ENCODE results near the gene SPATA32. TPM values are rescaled to one million over a fixed set of nuclear protein-coding genes. Genes with fewer than 3 reads are reported as not detected.
A peak's percentile ranks its signal among the peaks of the same experiment; 100 is the strongest.

SPATA32 gene
- total and polyA plus RNA-seq, 8 donors = 0.07 to 0.19 (median 0.13) TPM; not detected in 4

DNA sequence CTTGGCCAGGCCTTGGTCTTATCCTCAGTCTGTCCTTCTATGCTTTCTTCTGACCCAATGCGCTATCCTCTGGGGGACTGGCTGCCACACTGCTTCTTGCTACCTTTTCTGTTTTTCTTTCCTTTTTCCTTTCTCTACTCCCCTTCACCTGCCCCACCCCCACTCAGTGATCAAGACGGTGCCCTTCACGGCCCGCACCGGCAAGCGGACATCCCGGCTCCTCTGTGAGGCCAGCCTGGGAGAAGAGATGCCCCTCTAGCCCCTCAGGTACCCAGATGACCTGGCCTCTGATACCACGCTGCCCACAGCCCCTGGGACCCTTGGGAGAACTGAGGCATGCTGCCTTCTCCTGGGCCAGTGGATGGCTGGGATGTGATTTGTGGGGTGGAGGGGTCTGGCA lies 15.6 kb downstream of the SPATA32 start:
- H3K27me3 ChIP-seq = no peaks in the 10 kb centered on the region
- DNase-seq (peak in 1 of 6 donors; percentile 52), ATAC-seq (no peak), FAIRE-seq (no peak)
- peaks cover 3 to 12% (median 4%) of the 10 kb centered on the region in 3 donors for H3K4me1 ChIP-seq
- no peaks in the 10 kb centered on the region for H3K9me3 ChIP-seq
- no peak overlapping the region for H3K4me3 ChIP-seq
- H3K27ac ChIP-seq = no peak overlapping the region
- TF ChIP-seq, protein P1, sequence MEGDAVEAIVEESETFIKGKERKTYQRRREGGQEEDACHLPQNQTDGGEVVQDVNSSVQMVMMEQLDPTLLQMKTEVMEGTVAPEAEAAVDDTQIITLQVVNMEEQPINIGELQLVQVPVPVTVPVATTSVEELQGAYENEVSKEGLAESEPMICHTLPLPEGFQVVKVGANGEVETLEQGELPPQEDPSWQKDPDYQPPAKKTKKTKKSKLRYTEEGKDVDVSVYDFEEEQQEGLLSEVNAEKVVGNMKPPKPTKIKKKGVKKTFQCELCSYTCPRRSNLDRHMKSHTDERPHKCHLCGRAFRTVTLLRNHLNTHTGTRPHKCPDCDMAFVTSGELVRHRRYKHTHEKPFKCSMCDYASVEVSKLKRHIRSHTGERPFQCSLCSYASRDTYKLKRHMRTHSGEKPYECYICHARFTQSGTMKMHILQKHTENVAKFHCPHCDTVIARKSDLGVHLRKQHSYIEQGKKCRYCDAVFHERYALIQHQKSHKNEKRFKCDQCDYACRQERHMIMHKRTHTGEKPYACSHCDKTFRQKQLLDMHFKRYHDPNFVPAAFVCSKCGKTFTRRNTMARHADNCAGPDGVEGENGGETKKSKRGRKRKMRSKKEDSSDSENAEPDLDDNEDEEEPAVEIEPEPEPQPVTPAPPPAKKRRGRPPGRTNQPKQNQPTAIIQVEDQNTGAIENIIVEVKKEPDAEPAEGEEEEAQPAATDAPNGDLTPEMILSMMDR (IDR thresholded peaks at IDR 0.05) = no peak
- intact Hi-C loops (cut with DNase I) = no loop called here
- H3K36me3 ChIP-seq = no peaks in the 10 kb centered on the region
- WGBS, 2 donors = 68 to 72% methylated on average over 8 of the region's 8 CpGs

DNA sequence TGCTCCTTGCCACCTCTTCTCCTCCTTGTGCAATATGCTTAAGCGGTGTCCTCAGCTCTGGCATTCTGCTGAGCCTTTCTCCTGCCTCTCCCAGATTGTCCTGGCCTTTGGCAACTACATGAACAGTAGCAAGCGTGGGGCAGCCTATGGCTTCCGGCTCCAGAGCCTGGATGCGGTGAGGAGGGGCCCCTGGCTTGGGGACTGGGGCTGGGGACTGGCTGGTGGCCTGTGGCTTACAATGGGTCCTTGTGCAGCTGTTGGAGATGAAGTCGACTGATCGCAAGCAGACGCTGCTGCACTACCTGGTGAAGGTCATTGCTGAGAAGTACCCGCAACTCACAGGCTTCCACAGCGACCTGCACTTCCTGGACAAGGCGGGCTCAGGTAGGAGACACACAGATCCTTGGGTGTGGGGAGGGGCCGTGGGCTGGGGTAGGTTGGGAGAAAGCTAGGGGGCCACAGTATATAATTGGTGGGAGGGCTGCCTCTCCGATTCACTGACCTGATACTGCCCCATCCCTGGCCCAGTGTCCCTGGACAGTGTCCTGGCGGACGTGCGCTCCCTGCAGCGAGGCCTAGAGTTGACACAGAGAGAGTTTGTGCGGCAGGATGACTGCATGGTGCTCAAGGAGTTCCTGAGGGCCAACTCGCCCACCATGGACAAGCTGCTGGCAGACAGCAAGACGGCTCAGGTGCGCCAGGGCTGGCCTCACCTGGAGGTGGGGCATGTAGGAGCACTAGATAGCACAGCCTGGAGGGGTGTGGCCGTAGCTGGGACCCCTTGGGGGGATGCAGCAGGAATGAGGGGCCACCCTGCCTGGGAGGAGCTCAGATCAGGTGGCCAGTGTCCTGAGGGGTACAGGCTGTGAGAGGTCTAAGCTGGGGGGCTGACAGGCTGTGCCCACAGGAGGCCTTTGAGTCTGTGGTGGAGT lies 16.9 kb downstream of the SPATA32 start:
- 82 to 83% methylated on average over 21 of the region's 21 CpGs for WGBS, 2 donors
- Histone ChIP-seq H3K4me1 (peaks cover 4 to 16% (median 9%) of the 10 kb centered on the region in 3 donors), H3K36me3 (no peaks in the 10 kb centered on the region), H3K4me3 (no peak overlapping the region), H3K9me3 (no peaks in the 10 kb centered on the region), H3K27ac (no peak overlapping the region), H3K27me3 (no peaks in the 10 kb centered on the region)
- TF ChIP-seq, protein P1 (IDR thresholded peaks at IDR 0.05) = no peak
- no peak for ATAC-seq
- intact Hi-C loops (cut with DNase I) = no loop called here
- peak in 1 of 6 donors; percentile 70 for DNase-seq
- no peak for FAIRE-seq

DNA sequence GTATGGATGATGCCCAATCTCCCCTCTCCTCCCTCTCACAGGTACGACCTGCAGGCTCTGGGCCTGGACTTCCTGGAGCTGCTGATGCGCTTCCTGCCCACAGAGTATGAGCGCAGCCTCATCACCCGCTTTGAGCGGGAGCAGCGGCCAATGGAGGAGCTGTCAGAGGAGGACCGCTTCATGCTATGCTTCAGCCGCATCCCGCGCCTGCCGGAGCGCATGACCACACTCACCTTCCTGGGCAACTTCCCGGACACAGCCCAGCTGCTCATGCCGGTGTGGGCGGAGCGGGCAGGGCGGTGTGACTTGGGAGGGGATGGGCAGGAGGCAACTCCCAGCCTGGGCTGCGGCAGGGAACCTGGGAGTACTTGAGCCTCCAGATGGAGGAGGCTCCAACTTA lies 18.1 kb downstream of the SPATA32 start:
- 85 to 92% methylated on average over 18 of the region's 18 CpGs for WGBS, 2 donors
- H3K9me3 ChIP-seq = no peaks in the 10 kb centered on the region
- no peak for ATAC-seq
- no peaks in the 10 kb centered on the region for H3K27me3 ChIP-seq
- H3K4me1 ChIP-seq = peaks cover 1 to 12% (median 9%) of the 10 kb centered on the region in 3 donors
- intact Hi-C loops (cut with DNase I) = no loop called here
- H3K27ac ChIP-seq = no peak overlapping the region
- H3K36me3 ChIP-seq = no peaks in the 10 kb centered on the region
- H3K4me3 ChIP-seq = no peak overlapping the region
- TF ChIP-seq, protein P1 (IDR thresholded peaks at IDR 0.05) = no peak
- peak in 1 of 6 donors; percentile 70 for DNase-seq
- FAIRE-seq = no peak

DNA sequence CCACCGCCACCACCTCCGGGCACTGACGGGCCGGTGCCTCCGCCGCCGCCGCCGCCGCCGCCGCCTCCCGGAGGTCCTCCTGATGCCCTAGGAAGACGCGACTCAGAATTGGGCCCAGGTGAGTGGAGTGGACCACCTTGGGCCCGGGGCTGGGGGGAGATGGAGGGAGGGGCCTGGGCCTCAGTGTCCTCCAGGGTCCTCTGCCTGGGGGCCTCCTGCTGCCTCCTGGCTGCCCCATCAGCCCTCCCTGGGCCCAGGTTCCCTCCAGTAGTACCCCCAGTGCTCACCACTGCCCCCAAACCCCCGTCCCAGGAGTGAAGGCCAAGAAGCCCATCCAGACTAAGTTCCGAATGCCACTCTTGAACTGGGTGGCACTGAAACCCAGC lies 19.9 kb downstream of the SPATA32 start:
- no peaks in the 10 kb centered on the region for H3K36me3 ChIP-seq
- 16 to 17% methylated on average over 7 to 18 of the region's 18 CpGs for WGBS, 2 donors
- FAIRE-seq = no peak
- no peak for ATAC-seq
- peak overlapping the region in 1 of 4 donors; percentile 39 for H3K4me3 ChIP-seq
- TF ChIP-seq, protein P1 (IDR thresholded peaks at IDR 0.05) = no peak
- no peaks in the 10 kb centered on the region for H3K9me3 ChIP-seq
- H3K4me1 ChIP-seq = peaks cover 0 to 12% (median 9%) of the 10 kb centered on the region in 3 donors
- peak in 1 of 6 donors; percentile 72 for DNase-seq
- no peaks in the 10 kb centered on the region for H3K27me3 ChIP-seq
- H3K27ac ChIP-seq = no peak overlapping the region
- intact Hi-C loops (cut with DNase I) = no loop called here

Measured in pancreas (tissue), 10 donors.